Left cardiac atrium (tissue), 4 donors: ENCODE measurements around the gene CADPS. TPM values are rescaled to one million over a fixed set of nuclear protein-coding genes. Genes with fewer than 3 reads are reported as not detected.

Source experiments
- ATAC-seq, 2 donors: fragments of 200-7000 bp; cut with Tn5 transposase; one replicate each; pipeline ENCODE4 v1.9.1; 2020; ENCODE audit warnings: mild to moderate bottlenecking in 2 of 2, moderate library complexity in 2 of 2
- DNase-seq: peaks from one replicate; pipeline ENCODE4 v3.0.0-alpha.2; 2020
- intact Hi-C, 2 donors: fragments of 100-400 bp; cut with DNase I; formaldehyde crosslinking; loops; one replicate each; pipeline versions ENCODE4 v1.14.1 to v1.15.1; 2022 to 2023
- total RNA-seq, 2 donors: library from RNA; stranded (reverse); fragmentation: NEBNext Ultra II Directional; extraction: Animal tissue kit (Norgen Biotek cat#: 25700); gene quantifications; one replicate each; pipeline ENCODE4 v1.2.1, GENCODE V29; 2021
- donor health status: DM: no; HTN: yes; CAD: no.
- donor health status: DM: no; HTN: yes; CAD: no; lungs with severe emphysema.
- donor health status: DM: yes; HTN: yes; CAD: no.
- donor health status: Dilated cardiomyopathy.

CADPS gene
- total RNA-seq, 2 donors from 2014 or later: 29.0 to 30.7 TPM

- DNase-seq (no peak), ATAC-seq (no peak)
- intact Hi-C loops: loop anchor here in 1 of 2 donors (2.0 kb wide), 1 partner anchor 225 kb away; no protein-coding TSS in a partner anchor
These were observed 317.2 kb downstream of the CADPS start for GRCh38 chr3:62557983-62558382.

- ATAC-seq (no peak), DNase-seq (no peak)
- intact Hi-C loops: no loop called here
These were observed 317.8 kb downstream of the CADPS start for GRCh38 chr3:62557450-62557849.

GRCh38 chr3:62556121-62556815 is 318.9 kb downstream of the CADPS start:
- DNase-seq (no peak), ATAC-seq (no peak)
- intact Hi-C loops: no loop called here

GRCh38 chr3:62554264-62554799 is 320.9 kb downstream of the CADPS start:
- DNase-seq (no peak), ATAC-seq (no peak)
- intact Hi-C loops: no loop called here

- no peak for DNase-seq
- intact Hi-C loops: no loop called here
- no peak for ATAC-seq
These were observed 321.4 kb downstream of the CADPS start for GRCh38 chr3:62553811-62554210.

GRCh38 chr3:62551556-62551955 is 323.7 kb downstream of the CADPS start:
- intact Hi-C loops: no loop called here
- DNase-seq: no peak
- ATAC-seq: no peak

GRCh38 chr3:62550439-62550838 is 324.8 kb downstream of the CADPS start:
- intact Hi-C loops: no loop called here

GRCh38 chr3:62548528-62549205 is 326.5 kb downstream of the CADPS start:
- intact Hi-C loops: no loop called here
- ATAC-seq (no peak), DNase-seq (no peak)

More at GRCh38 chr3:62550439-62550838, 324.8 kb downstream of the CADPS start:
- DNase-seq (no peak), ATAC-seq (no peak)

GRCh38 chr3:62546266-62546665 is 328.9 kb downstream of the CADPS start:
- ATAC-seq (no peak), DNase-seq (no peak)
- intact Hi-C loops: no loop called here

GRCh38 chr3:62542185-62542584 is 333.0 kb downstream of the CADPS start:
- DNase-seq: no peak
- ATAC-seq: no peak
- intact Hi-C loops: no loop called here

GRCh38 chr3:62539762-62540161 is 335.5 kb downstream of the CADPS start:
- no peak for DNase-seq
- intact Hi-C loops: no loop called here
- no peak for ATAC-seq

GRCh38 chr3:62538691-62539356 is 336.4 kb downstream of the CADPS start:
- no peak for ATAC-seq
- DNase-seq: no peak
- intact Hi-C loops: no loop called here

- no peak for ATAC-seq
- DNase-seq: no peak
- intact Hi-C loops: no loop called here
These were observed 340.9 kb downstream of the CADPS start for GRCh38 chr3:62534326-62534725.

GRCh38 chr3:62532796-62533195 is 342.4 kb downstream of the CADPS start:
- intact Hi-C loops: no loop called here
- DNase-seq: no peak
- ATAC-seq: no peak

- ATAC-seq (no peak), DNase-seq (no peak)
- intact Hi-C loops: no loop called here
These were observed 343.2 kb downstream of the CADPS start for GRCh38 chr3:62531981-62532380.

- no peak for DNase-seq
- no peak for ATAC-seq
- intact Hi-C loops: no loop called here
These were observed 343.7 kb downstream of the CADPS start for GRCh38 chr3:62531493-62531892.

GRCh38 chr3:62529230-62529629 is 346.0 kb downstream of the CADPS start:
- peak; percentile 55 for DNase-seq
- intact Hi-C loops: no loop called here
- no peak for ATAC-seq

GRCh38 chr3:62527474-62527873 is 347.7 kb downstream of the CADPS start:
- DNase-seq (no peak), ATAC-seq (no peak)
- intact Hi-C loops: no loop called here

- DNase-seq (no peak), ATAC-seq (no peak)
- intact Hi-C loops: no loop called here
These were observed 349.9 kb downstream of the CADPS start for GRCh38 chr3:62525281-62525680.

- ATAC-seq (no peak), DNase-seq (no peak)
- intact Hi-C loops: no loop called here
These were observed 351.5 kb downstream of the CADPS start for GRCh38 chr3:62523672-62524071.
